H1 (cell line): ENCODE data around the gene VSTM2B. TPM values are rescaled to one million over a fixed set of nuclear protein-coding genes. Genes with fewer than 3 reads are reported as not detected.

Experiments
- CTCF ChIA-PET: fragments of 300-600 bp; sonication (Branson Sonifier 250); formaldehyde crosslinking; loops from one replicate; lab custom pipeline; 2021; ENCODE audit not compliant: partially characterized antibody; lab: Charles Lee
- POLR2A ChIA-PET: fragments of 300-600 bp; sonication (Branson Sonifier 250); formaldehyde crosslinking; loops from one replicate; lab custom pipeline; 2021; ENCODE audit warnings: inconsistent platforms; ENCODE audit not compliant: partially characterized antibody; lab: Charles Lee
- DNase-seq, 2 experiments: peaks; one replicate each; pipeline versions ENCODE4 v3.0.0 to v3.0.0-alpha.2; 2010 to 2022; ENCODE audit warnings: low spot score in 2 of 2, low read depth in 1 of 2, mixed read lengths in 1 of 2
- FAIRE-seq: peaks from 2 replicates; lab custom pipeline; 2011; peaks lifted over from hg19 to GRCh38; lab: Jason Lieb, UNC
- H2AFZ ChIP-seq: 2 replicates; pipeline ENCODE4 v1.8.1; 2012; ENCODE audit warnings: low read length, inconsistent platforms
- H2AK5ac ChIP-seq: 2 replicates; pipeline ENCODE4 v1.6.1; 2013; ENCODE audit warnings: low read depth, low read length
- H2BK120ac ChIP-seq: replicated peaks from 2 replicates; pipeline ENCODE3; 2013; ENCODE audit warnings: low read depth, low read length, inconsistent platforms
- H2BK12ac ChIP-seq: 2 replicates; pipeline ENCODE4 v1.6.1; 2013; ENCODE audit warnings: low read depth, low read length
- H2BK15ac ChIP-seq: 2 replicates; pipeline ENCODE4 v1.6.1; 2013; ENCODE audit warnings: low read length
- H2BK20ac ChIP-seq: 2 replicates; pipeline ENCODE4 v1.6.1; 2013; ENCODE audit warnings: low read length
- H2BK5ac ChIP-seq: 2 replicates; pipeline ENCODE4 v1.6.1; 2013; ENCODE audit warnings: low read depth, low read length
- H3K14ac ChIP-seq: 2 replicates; pipeline ENCODE4 v1.6.1; 2013; ENCODE audit warnings: inconsistent platforms; ENCODE audit not compliant: insufficient read length
- H3K18ac ChIP-seq: 2 replicates; pipeline ENCODE4 v1.6.1; 2013; ENCODE audit warnings: low read length; ENCODE audit errors: extremely low read depth
- H3K23ac ChIP-seq: 2 replicates; pipeline ENCODE4 v1.6.1; 2013; ENCODE audit warnings: inconsistent platforms; ENCODE audit not compliant: insufficient read length
- H3K23me2 ChIP-seq: 2 replicates; pipeline ENCODE4 v1.6.1; 2013; ENCODE audit warnings: low read depth, low read length
- H3K27ac ChIP-seq: 2 replicates; pipeline ENCODE4 v1.6.1; 2011; ENCODE audit warnings: low read depth, low read length, inconsistent platforms
- H3K27me3 ChIP-seq, 4 experiments: replicated peaks in 1 of 4; 1 replicate in 1 of 4; 2 replicates in 3 of 4; pipeline versions ENCODE4 v1.6.1 to v1.8.1; 2011 to 2013; ENCODE audit warnings: low read length in 3 of 4, mild to moderate bottlenecking in 3 of 4, inconsistent platforms in 2 of 4, mixed read lengths in 2 of 4, moderate library complexity in 1 of 4; ENCODE audit not compliant: control insufficient read depth in 3 of 4, insufficient read depth in 3 of 4; ENCODE audit errors: extremely low read depth in 1 of 4
- H3K36me3 ChIP-seq, 4 experiments: 2 replicates each; pipeline versions ENCODE4 v1.6.1 to v1.8.1; 2011 to 2013; ENCODE audit warnings: mild to moderate bottlenecking in 4 of 4, low read length in 3 of 4, moderate library complexity in 2 of 4, control low read depth in 1 of 4, inconsistent platforms in 1 of 4; ENCODE audit not compliant: insufficient read depth in 4 of 4, control insufficient read depth in 2 of 4
- H3K4ac ChIP-seq: replicated peaks from 2 replicates; pipeline ENCODE3; 2013; ENCODE audit warnings: low read length, low read depth, mixed read lengths, inconsistent platforms; ENCODE audit not compliant: insufficient read length
- H3K4me1 ChIP-seq, 4 experiments: replicated peaks in 1 of 4; 1 replicate in 1 of 4; 2 replicates in 3 of 4; pipeline versions ENCODE4 v1.6.1 to v1.8.1; 2011 to 2013; ENCODE audit warnings: low read length in 3 of 4, inconsistent platforms in 2 of 4, mixed read lengths in 1 of 4; ENCODE audit not compliant: insufficient read depth in 4 of 4, control insufficient read depth in 3 of 4
- H3K4me2 ChIP-seq, 2 experiments: 2 replicates each; pipeline versions ENCODE4 v1.6.1 to v1.8.1; 2011 to 2013; ENCODE audit warnings: low read depth in 2 of 2, low read length in 2 of 2, control low read depth in 1 of 2, inconsistent platforms in 1 of 2, mild to moderate bottlenecking in 1 of 2; ENCODE audit not compliant: insufficient read depth in 1 of 2
- H3K4me3 ChIP-seq, 4 experiments: fragments of 200-600, 300-600 bp in 1 of 4; sonication (generic), shearing (Covaris generic), sonication (Bioruptor Twin) in 1 of 4; 2 replicates each; pipeline versions ENCODE4 v1.5.1 to v1.8.1; 2011 to 2016; ENCODE audit warnings: low read length in 4 of 4, low read depth in 3 of 4, control low read depth in 2 of 4, inconsistent platforms in 2 of 4, mild to moderate bottlenecking in 2 of 4, mixed read lengths in 1 of 4, moderate library complexity in 1 of 4; ENCODE audit not compliant: insufficient read depth in 2 of 4; ENCODE audit errors: extremely low read depth in 1 of 4
- H3K56ac ChIP-seq: replicated peaks from 2 replicates; pipeline ENCODE3; 2013; ENCODE audit warnings: low read depth, mild to moderate bottlenecking, mixed read lengths, low read length, inconsistent platforms; ENCODE audit not compliant: insufficient read length
- H3K79me1 ChIP-seq: 2 replicates; pipeline ENCODE4 v1.6.1; 2013; ENCODE audit warnings: low read depth, low read length, control low read depth
- H3K79me2 ChIP-seq, 2 experiments: 2 replicates each; pipeline versions ENCODE4 v1.6.1 to v1.8.1; 2012 to 2013; ENCODE audit warnings: low read length in 2 of 2, mild to moderate bottlenecking in 2 of 2, inconsistent platforms in 1 of 2; ENCODE audit not compliant: insufficient read depth in 2 of 2, control insufficient read depth in 1 of 2
- H3K9ac ChIP-seq, 4 experiments: replicated peaks in 1 of 4; 1 replicate in 1 of 4; 2 replicates in 3 of 4; pipeline versions ENCODE4 v1.6.1 to v1.8.1; 2011 to 2013; ENCODE audit warnings: low read depth in 3 of 4, low read length in 3 of 4, control low read depth in 2 of 4, mild to moderate bottlenecking in 2 of 4, moderate library complexity in 2 of 4, inconsistent platforms in 1 of 4; ENCODE audit errors: extremely low read depth in 1 of 4
- H3K9me3 ChIP-seq, 2 experiments: 2 replicates each; pipeline versions ENCODE4 v1.6.1 to v1.8.1; 2012 to 2013; ENCODE audit warnings: mild to moderate bottlenecking in 2 of 2, moderate library complexity in 2 of 2, control low read depth in 1 of 2, inconsistent platforms in 1 of 2, low read depth in 1 of 2, low read length in 1 of 2, mixed read lengths in 1 of 2; ENCODE audit not compliant: insufficient read depth in 2 of 2
- H4K20me1 ChIP-seq, 2 experiments: replicated peaks in 1 of 2; 2 replicates each; pipeline versions ENCODE3 to v1.8.1; 2011 to 2013; ENCODE audit warnings: inconsistent platforms in 2 of 2, low read length in 2 of 2, mild to moderate bottlenecking in 1 of 2; ENCODE audit not compliant: insufficient read depth in 2 of 2, control insufficient read depth in 1 of 2
- H4K5ac ChIP-seq: 2 replicates; pipeline ENCODE4 v1.6.1; 2013; ENCODE audit warnings: low read length, low read depth, mixed read lengths, inconsistent platforms; ENCODE audit not compliant: insufficient read length
- H4K8ac ChIP-seq: 2 replicates; pipeline ENCODE4 v1.8.0; 2013; ENCODE audit warnings: mild to moderate bottlenecking, moderate library complexity, low read length, inconsistent platforms; ENCODE audit not compliant: insufficient read depth; ENCODE audit errors: extremely low read depth
- H4K91ac ChIP-seq: replicated peaks from 2 replicates; pipeline ENCODE3; 2013; ENCODE audit warnings: low read length, mixed read lengths, inconsistent platforms; ENCODE audit not compliant: insufficient read length
- ATF3 ChIP-seq: IDR thresholded peaks from 2 replicates; pipeline ENCODE4 v1.6.1; 2011; ENCODE audit warnings: low read depth, mild to moderate bottlenecking, low read length; ENCODE audit not compliant: insufficient read depth
- CTCF ChIP-seq, 3 experiments: IDR thresholded peaks; 1 replicate in 2 of 3; 2 replicates in 1 of 3; pipeline versions ENCODE4 v1.5.1 to v1.6.1; 2011; ENCODE audit warnings: low read length in 3 of 3, mild to moderate bottlenecking in 3 of 3, inconsistent platforms in 2 of 3, low read depth in 1 of 3, moderate library complexity in 1 of 3; ENCODE audit not compliant: insufficient read depth in 1 of 3; ENCODE audit errors: control extremely low read depth in 1 of 3
- MAX ChIP-seq: IDR thresholded peaks from 2 replicates; pipeline ENCODE4 v1.6.1; 2012; ENCODE audit warnings: inconsistent platforms
- RAD21 ChIP-seq, 2 experiments: IDR thresholded peaks in 1 of 2; conservative IDR thresholded peaks in 1 of 2; 2 replicates each; pipeline ENCODE4 v1.6.1; 2011; ENCODE audit warnings: low read depth in 2 of 2, low read length in 2 of 2, improper control_type of control experiment in 1 of 2, inconsistent platforms in 1 of 2, mild to moderate bottlenecking in 1 of 2, moderate library complexity in 1 of 2
- WGBS, 2 experiments: shearing (Covaris generic) in 1 of 2; methylation state at CpG; one replicate each; pipeline versions ENCODE4 v1.1.6 to v1.1.7; 2013 to 2015; ENCODE audit warnings: low lambda C conversion rate in 2 of 2, mixed read lengths in 2 of 2, inconsistent platforms in 1 of 2, low coverage in 1 of 2, missing lambda C conversion rate in 1 of 2; ENCODE audit not compliant: insufficient replicate concordance in 2 of 2, insufficient coverage in 1 of 2, insufficient read length in 1 of 2; ENCODE audit errors: extremely low coverage in 1 of 2, missing lambda C conversion rate in 1 of 2; 5-methylcytosine and 5-hydroxymethylcytosine counted together
- polyA plus RNA-seq, 7 experiments: library from polyadenylated mRNA; depleted of rRNA in 3 of 7; stranded (reverse) in 5 of 7; unstranded in 2 of 7; fragments of >200 nt in 5 of 7; fragments of 200-250 nt in 2 of 7; gene quantifications; 1 replicate in 5 of 7; 2 replicates in 1 of 7; 4 replicates in 1 of 7; pipeline versions ENCODE4 v1.2.1 to v1.2.3, GENCODE V29; 2011 to 2013; ENCODE audit warnings: missing spikeins in 2 of 7, mixed read lengths in 2 of 7
- total RNA-seq: library from RNA; stranded (reverse); fragmentation: NEBNext Ultra II Directional; extraction: Animal tissue kit (Norgen Biotek cat#: 25700); gene quantifications from 2 replicates; pipeline ENCODE4 v1.2.1, GENCODE V29; 2021

VSTM2B gene
- total and polyA plus RNA-seq, 2 of the 8 experiments (the other 6 are each of a cell fraction or from before 2014, with no cell fraction given): 0.82 to 1.5 TPM

GRCh38 chr19:29507081-29507860 lies 18.5 kb upstream of the VSTM2B start:
- ChIA-PET CTCF (interaction anchor here (0.5 to 1.5 kb wide), 8 partner anchors 14 to 254 kb away, joined by 3 to 5 read pairs (median 3); no protein-coding TSS in a partner anchor), POLR2A (no interaction called here)
- no peak overlapping the region; the same call in 1 of the 2 replicates for H2BK15ac ChIP-seq
- H2BK20ac ChIP-seq: peak overlapping the region; percentile 15; the same call in 1 of the 2 replicates
- no peak overlapping the region; the same call in 1 of the 2 replicates for H3K18ac ChIP-seq
- no peaks in the 10 kb centered on the region for H3K36me3 ChIP-seq
- no peak overlapping the region for H3K23ac ChIP-seq
- no peak overlapping the region for H3K4me3 ChIP-seq
- no peak overlapping the region for H2BK120ac ChIP-seq
- H3K9ac ChIP-seq: no peak overlapping the region
- no peak overlapping the region for H2AK5ac ChIP-seq
- H3K4ac ChIP-seq: no peak overlapping the region
- no peak overlapping the region for H3K27ac ChIP-seq
- H3K4me2 ChIP-seq: no peak overlapping the region; a peak in 1 of 4 replicates
- no peak for FAIRE-seq
- peaks cover 2% of the 10 kb centered on the region; the same call in 1 of the 2 replicates for H3K23me2 ChIP-seq
- TF ChIP-seq ATF3 (no peak), CTCF (IDR thresholded peaks at IDR 0.05; ENCODE audit: control extremely low read depth in 1 of 3, insufficient read depth in 1 of 3, low read depth in 1 of 3, low read length in 3 of 3) (peak in 2 of 3 experiments; percentile 8 to 21; a peak in 3 of 4 replicates), MAX (0 out of 2 replicates have a peak, but pooled peaks have one; percentile 20), RAD21 (IDR thresholded peaks at IDR 0.05 in 1 of 2, conservative IDR thresholded peaks at IDR 0.05 in 1 of 2; ENCODE audit: low read depth in 2 of 2, low read length in 2 of 2) (peak; percentile 27 to 46; a peak in 3 of 4 replicates)
- H3K79me1 ChIP-seq: no peaks in the 10 kb centered on the region
- no peak overlapping the region for H4K5ac ChIP-seq
- no peak overlapping the region for H3K14ac ChIP-seq
- H4K20me1 ChIP-seq: no peaks in the 10 kb centered on the region
- no peaks in the 10 kb centered on the region for H3K9me3 ChIP-seq
- H2BK5ac ChIP-seq: peak overlapping the region; percentile 40; the same call in 1 of the 2 replicates
- peaks cover 0 to 12% (median 3%) of the 10 kb centered on the region in 4 experiments; a peak in 3 of 7 replicates for H3K4me1 ChIP-seq
- peak overlapping the region; percentile 70 for H4K91ac ChIP-seq
- H2AFZ ChIP-seq: peak overlapping the region; percentile 77; the same call in 1 of the 2 replicates
- no peak overlapping the region; the same call in 1 of the 2 replicates for H4K8ac ChIP-seq
- no peak overlapping the region for H3K56ac ChIP-seq
- WGBS, 2 experiments: 77% methylated on average over 27 of the region's 27 CpGs; no CpG with 5 or more reads in 1 of the 2 experiments
- H3K27me3 ChIP-seq: no peaks in the 10 kb centered on the region; a peak in 1 of 7 replicates
- H3K79me2 ChIP-seq: no peaks in the 10 kb centered on the region
- no peak for DNase-seq
- no peak overlapping the region; the same call in 1 of the 2 replicates for H2BK12ac ChIP-seq
